B cell (primary cell): ENCODE results near the gene TMEM81.

ENCODE experiments used
- CTCF ChIP-seq: fragments of 200-600 bp; IDR thresholded peaks from one replicate; pipeline ENCODE4 v1.8.0; 2022; ENCODE audit warnings: antibody characterized with exemption, mild to moderate bottlenecking
- EZH2 ChIP-seq: IDR thresholded peaks from 2 replicates; pipeline ENCODE4 v1.6.1; 2012; ENCODE audit warnings: borderline replicate concordance, low read depth, mild to moderate bottlenecking, moderate library complexity, low read length; ENCODE audit not compliant: insufficient read depth, poor library complexity, severe bottlenecking

DNA sequence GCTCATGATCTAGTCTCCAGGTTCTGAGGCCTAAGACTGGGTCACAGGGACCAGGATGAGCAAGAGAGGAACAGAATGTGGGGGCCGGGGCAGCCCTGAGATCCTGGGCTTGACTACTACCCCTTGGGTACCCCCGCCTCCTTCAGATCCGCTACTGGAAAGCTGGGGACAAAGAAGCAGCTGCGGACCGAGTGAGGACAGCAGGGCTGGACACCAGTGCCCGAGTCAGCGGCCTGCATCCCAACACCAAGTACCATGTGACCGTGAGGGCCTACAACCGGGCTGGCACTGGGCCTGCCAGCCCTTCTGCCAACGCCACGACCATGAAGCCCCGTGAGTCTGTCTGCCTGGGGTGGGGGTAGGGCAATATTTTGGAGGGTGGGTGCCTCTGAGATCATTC lies 12.5 kb downstream of the TMEM81 start:
- TF ChIP-seq CTCF (no peak), EZH2 (no peak)
